GM12892 (cell line): ENCODE data around the gene GLT1D1.

Experiments used
- POLR2A ChIP-seq: IDR thresholded peaks from 2 replicates; pipeline ENCODE4 v1.6.1; 2011; ENCODE audit warnings: low read depth, low read length, control low read depth
- POLR2AphosphoS5 ChIP-seq: IDR thresholded peaks from 2 replicates; pipeline ENCODE4 v1.6.1; 2011; ENCODE audit warnings: low read depth, low read length, control low read depth
- TAF1 ChIP-seq: IDR thresholded peaks from 2 replicates; pipeline ENCODE4 v1.6.1; 2011; ENCODE audit warnings: low read depth, mild to moderate bottlenecking, control low read depth, low read length, borderline replicate concordance

DNA sequence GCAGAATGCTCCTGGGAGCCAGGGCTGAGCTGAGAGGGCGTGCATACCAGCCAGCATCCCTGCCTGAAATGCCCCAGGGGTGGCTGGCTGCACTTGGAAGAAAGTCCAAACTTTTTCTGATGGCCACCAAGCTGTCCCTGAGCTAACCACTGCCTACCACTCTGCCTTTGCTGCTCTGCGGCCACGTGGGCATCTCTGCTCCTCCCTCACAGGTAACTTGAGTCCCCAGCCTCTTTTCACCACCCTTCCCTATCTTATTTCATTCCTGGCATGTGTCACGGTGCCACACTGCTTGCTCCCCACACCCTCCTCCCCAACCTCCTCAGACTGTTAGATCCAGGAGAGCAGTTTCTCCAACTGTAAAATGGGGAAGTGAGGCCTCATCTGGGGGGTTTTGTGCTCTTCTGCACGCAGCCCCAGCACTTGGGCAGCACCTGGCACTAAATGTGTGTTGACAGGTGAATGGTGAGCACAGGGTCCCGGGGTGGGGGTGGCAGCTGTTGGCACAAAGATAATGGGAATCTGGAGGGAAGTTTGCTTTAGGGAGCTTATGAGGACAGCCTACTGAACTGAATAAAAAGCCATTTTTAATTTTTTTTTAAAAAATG, 113.0 kb downstream of the GLT1D1 start:
- no peak for TF ChIP-seq POLR2A
- TF ChIP-seq TAF1, result no peak
- TF ChIP-seq POLR2AphosphoS5, result no peak
